T-cell (primary cell): ENCODE results near the gene LRRK1. TPM values are rescaled to one million over a fixed set of nuclear protein-coding genes. Genes with fewer than 3 reads are reported as not detected.

Experiments used
- ATAC-seq, 4 experiments: fragments of 200-7000 bp in 3 of 4; fragments of 150-1000 bp in 1 of 4; cut with Tn5 transposase; replicated peaks in 1 of 4; 1 replicate in 3 of 4; 2 replicates in 1 of 4; pipeline ENCODE4 v1.10.0; 2021; ENCODE audit warnings: moderate library complexity in 3 of 4, mild to moderate bottlenecking in 2 of 4, moderate number of reproducible peaks in 1 of 4
- CTCF ChIA-PET, 2 donors: fragments of 300-600 bp; sonication (Branson Sonifier 250); formaldehyde crosslinking; loops; one replicate each; lab custom pipeline; 2022; ENCODE audit warnings: antibody characterized with exemption in 2 of 2; lab: Charles Lee
- POLR2A ChIA-PET, 2 donors: fragments of 300-600 bp; sonication (Branson Sonifier 250); formaldehyde crosslinking; loops; one replicate each; lab custom pipeline; 2022; ENCODE audit warnings: antibody characterized with exemption in 2 of 2; lab: Charles Lee
- DNase-seq, 35 experiments: peaks; one replicate each; pipeline versions ENCODE4 v3.0.0 to v3.0.0-alpha.2; 2013 to 2023
- H3K27ac ChIP-seq: one replicate; pipeline ENCODE4 v1.5.1; 2013; ENCODE audit warnings: low read length
- H3K27me3 ChIP-seq, 2 experiments: replicated peaks in 1 of 2; 1 replicate in 1 of 2; 2 replicates in 1 of 2; pipeline versions ENCODE4 v1.6.1 to v1.7.0; 2013; ENCODE audit warnings: low read length in 1 of 2, mixed read lengths in 1 of 2; ENCODE audit not compliant: control insufficient read depth in 2 of 2, insufficient read depth in 2 of 2; ENCODE audit errors: extremely low read depth in 1 of 2
- H3K36me3 ChIP-seq, 2 donors: 1 replicate in 1 of 2; 2 replicates in 1 of 2; pipeline versions ENCODE4 v1.6.1 to v1.7.0; 2013; ENCODE audit warnings: low read length in 1 of 2; ENCODE audit not compliant: control insufficient read depth in 2 of 2, insufficient read depth in 1 of 2; ENCODE audit errors: extremely low read depth in 1 of 2
- H3K4me1 ChIP-seq, 2 experiments: 1 replicate in 1 of 2; 2 replicates in 1 of 2; pipeline versions ENCODE4 v1.6.1 to v1.7.0; 2013; ENCODE audit warnings: low read length in 2 of 2, mixed read lengths in 1 of 2; ENCODE audit not compliant: insufficient read depth in 2 of 2, control insufficient read depth in 1 of 2; ENCODE audit errors: extremely low read depth in 1 of 2
- H3K4me3 ChIP-seq, 2 donors: 1 replicate in 1 of 2; 2 replicates in 1 of 2; pipeline versions ENCODE4 v1.5.1 to v1.7.0; 2013; ENCODE audit warnings: mild to moderate bottlenecking in 2 of 2, low read length in 1 of 2, moderate library complexity in 1 of 2; ENCODE audit not compliant: control insufficient read depth in 1 of 2; ENCODE audit errors: extremely low read depth in 1 of 2
- H3K9me3 ChIP-seq: 2 replicates; pipeline ENCODE4 v1.7.0; 2013
- H3K27ac Mint-ChIP-seq, 2 donors: one replicate each; pipeline ENCODE4 v1.8.0; 2020 to 2021; ENCODE audit warnings: mild to moderate bottlenecking in 2 of 2, mixed read lengths in 2 of 2
- H3K27me3 Mint-ChIP-seq, 2 donors: one replicate each; pipeline ENCODE4 v1.8.0; 2021 to 2022; ENCODE audit warnings: mixed read lengths in 2 of 2
- H3K36me3 Mint-ChIP-seq: one replicate; pipeline ENCODE4 v1.8.0; 2021; ENCODE audit warnings: mixed read lengths
- H3K4me1 Mint-ChIP-seq, 3 donors: one replicate each; pipeline ENCODE4 v1.8.0; 2020 to 2022; ENCODE audit warnings: mixed read lengths in 3 of 3, mild to moderate bottlenecking in 1 of 3
- H3K4me3 Mint-ChIP-seq, 3 donors: one replicate each; pipeline ENCODE4 v1.8.0; 2020 to 2022; ENCODE audit warnings: mild to moderate bottlenecking in 3 of 3, mixed read lengths in 3 of 3, moderate library complexity in 3 of 3
- H3K9me3 Mint-ChIP-seq, 3 donors: one replicate each; pipeline ENCODE4 v1.8.0; 2020 to 2022; ENCODE audit warnings: mixed read lengths in 3 of 3
- WGBS: methylation state at CpG from one replicate; pipeline ENCODE4 v1.1.5; 2013; ENCODE audit warnings: missing lambda C conversion rate; ENCODE audit not compliant: insufficient coverage; 5-methylcytosine and 5-hydroxymethylcytosine counted together
- total RNA-seq, 35 experiments: library from RNA in 6 of 35; stranded (reverse) in 6 of 35; fragments of 120-200 nt in 1 of 35; gene quantifications; one replicate each; pipeline versions ENCODE4 v1.2.1 to v1.2.4 and lab custom pipeline; 2013 to 2026

The LRRK1 gene
- total RNA-seq, 5 donors from 2014 or later (not counting 1 experiment from before 2014, with no cell fraction given), result 1.1 to 2.0 (median 1.7) TPM

DNA sequence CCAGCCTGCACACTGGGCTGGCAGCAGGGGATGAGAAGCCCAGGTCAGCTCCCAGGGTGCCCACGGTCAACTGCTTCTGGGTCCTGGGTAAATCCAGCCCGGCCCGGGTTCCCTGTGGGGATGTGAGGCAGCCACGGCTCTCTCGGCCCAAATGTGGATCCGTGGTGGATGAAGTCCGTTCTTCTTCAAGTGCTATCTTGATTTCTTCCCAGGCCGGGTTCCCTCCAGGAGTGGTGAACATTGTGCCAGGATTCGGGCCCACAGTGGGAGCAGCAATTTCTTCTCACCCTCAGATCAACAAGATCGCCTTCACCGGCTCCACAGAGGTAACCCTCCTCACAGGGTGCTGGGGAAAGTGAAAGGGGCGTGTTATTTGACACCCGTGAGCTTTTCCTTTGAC, 23.4 kb upstream of the LRRK1 start:
- Mint-ChIP-seq H3K9me3 (no peaks in the 10 kb centered on the region), H3K4me1 (no peaks in the 10 kb centered on the region), H3K36me3 (no peaks in the 10 kb centered on the region), H3K27ac (no peak overlapping the region), H3K27me3 (peaks cover 51 to 61% of the 10 kb centered on the region in 2 donors), H3K4me3 (no peak overlapping the region)
- Histone ChIP-seq H3K36me3 (no peaks in the 10 kb centered on the region), H3K4me3 (no peak overlapping the region), H3K9me3 (no peaks in the 10 kb centered on the region), H3K27ac (no peak overlapping the region), H3K27me3 (peaks cover 0 to 55% of the 10 kb centered on the region in 2 experiments), H3K4me1 (no peaks in the 10 kb centered on the region)
- POLR2A ChIA-PET, result no interaction called here
- DNase-seq, result no peak
- CTCF ChIA-PET, result interaction anchor here in 1 of 2 donors (1.2 kb wide), 1 partner anchor 111 kb away, joined by 3 read pairs; no protein-coding TSS in a partner anchor
- no peak for ATAC-seq
- WGBS, result 92% methylated on average over 5 of the region's 13 CpGs

DNA sequence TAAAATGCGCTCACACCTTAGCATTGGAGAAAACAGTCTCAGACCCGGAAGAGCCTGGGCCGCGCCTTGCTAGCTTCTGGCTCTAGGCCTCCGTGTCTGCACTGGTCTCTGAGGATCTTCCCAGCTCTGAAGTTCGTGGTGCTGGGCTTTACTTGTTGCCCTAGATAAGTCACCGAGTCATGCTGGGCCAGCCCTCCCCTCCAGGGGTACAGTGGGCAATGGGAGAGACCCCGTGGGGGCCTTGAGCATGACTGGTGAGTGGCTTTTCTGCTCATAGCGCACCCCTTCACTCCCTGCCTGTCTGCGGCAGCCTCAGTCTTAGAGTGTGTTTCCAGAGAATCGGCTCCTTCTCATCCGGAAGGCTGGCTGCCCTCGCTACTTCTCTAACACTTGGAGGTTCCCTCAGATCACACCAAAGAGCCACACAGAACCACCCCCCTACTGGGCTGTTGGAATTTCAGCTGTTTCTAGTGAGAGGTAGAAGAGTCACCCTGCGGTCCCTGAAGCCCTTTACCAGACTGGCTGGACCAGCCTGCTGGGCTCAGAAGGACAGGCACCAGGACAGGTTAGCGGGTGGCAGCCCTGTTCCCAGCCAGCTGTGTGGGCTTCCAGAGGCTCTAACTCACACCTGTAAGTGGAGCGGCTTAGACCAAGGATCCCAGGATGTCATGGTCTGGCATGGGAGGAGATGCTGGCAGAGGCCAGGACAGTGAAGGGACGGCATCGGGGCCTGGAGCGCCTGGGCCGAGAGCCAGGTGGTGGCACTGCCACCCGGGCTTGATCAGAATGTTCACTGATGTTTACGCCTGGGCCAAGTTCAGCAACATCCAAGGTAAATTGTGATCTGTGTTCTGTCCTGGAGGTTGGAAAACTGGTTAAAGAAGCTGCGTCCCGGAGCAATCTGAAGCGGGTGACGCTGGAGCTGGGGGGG, 21.7 kb upstream of the LRRK1 start:
- Histone ChIP-seq H3K27me3 (peaks cover 0 to 46% of the 10 kb centered on the region in 2 experiments), H3K9me3 (no peaks in the 10 kb centered on the region), H3K4me1 (no peaks in the 10 kb centered on the region), H3K27ac (no peak overlapping the region), H3K4me3 (no peak overlapping the region), H3K36me3 (no peaks in the 10 kb centered on the region)
- Mint-ChIP-seq H3K27me3 (peaks cover 41 to 43% of the 10 kb centered on the region in 2 donors), H3K9me3 (no peaks in the 10 kb centered on the region), H3K27ac (no peak overlapping the region), H3K4me1 (peaks cover 0 to 3% (median 0%) of the 10 kb centered on the region in 3 donors), H3K4me3 (no peak overlapping the region), H3K36me3 (no peaks in the 10 kb centered on the region)
- DNase-seq (no peak), ATAC-seq (no peak)
- 81% methylated on average over 17 of the region's 26 CpGs for WGBS
- POLR2A ChIA-PET, result no interaction called here
- CTCF ChIA-PET, result interaction anchor here in 1 of 2 donors (0.6 kb wide), 1 partner anchor 24 kb away, joined by 3 read pairs; no protein-coding TSS in a partner anchor

DNA sequence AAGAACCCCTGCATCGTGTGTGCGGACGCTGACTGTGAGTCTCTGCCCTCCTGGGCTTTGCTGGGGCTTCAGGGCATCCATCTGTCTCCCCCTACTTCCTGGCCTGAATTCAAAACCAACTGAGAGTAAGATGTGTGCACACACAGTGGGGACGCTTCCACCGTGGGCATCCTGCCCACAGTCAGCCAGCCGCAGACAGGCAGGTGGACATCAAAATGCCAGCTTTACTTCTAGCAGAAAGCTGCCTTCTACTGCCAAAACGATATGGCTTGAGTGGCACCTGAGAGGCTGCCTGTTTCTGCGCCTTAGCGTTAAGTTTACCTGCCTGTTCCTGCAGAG, 21.0 kb upstream of the LRRK1 start:
- H3K27me3 ChIP-seq, result peaks cover 0 to 41% of the 10 kb centered on the region in 2 experiments
- POLR2A ChIA-PET, result no interaction called here
- H3K4me1 ChIP-seq, result no peaks in the 10 kb centered on the region
- DNase-seq (no peak), ATAC-seq (no peak)
- Mint-ChIP-seq H3K27me3 (peaks cover 37 to 41% of the 10 kb centered on the region in 2 donors), H3K4me1 (peaks cover 0 to 6% (median 0%) of the 10 kb centered on the region in 3 donors), H3K9me3 (no peaks in the 10 kb centered on the region), H3K4me3 (no peak overlapping the region), H3K36me3 (no peaks in the 10 kb centered on the region), H3K27ac (no peak overlapping the region)
- 78% methylated on average over 5 of the region's 9 CpGs for WGBS
- no peaks in the 10 kb centered on the region for H3K36me3 ChIP-seq
- H3K27ac ChIP-seq, result no peak overlapping the region
- H3K4me3 ChIP-seq, result no peak overlapping the region
- CTCF ChIA-PET, result interaction anchor here in 1 of 2 donors (0.6 kb wide), 1 partner anchor 23 kb away, joined by 3 read pairs; no protein-coding TSS in a partner anchor
- no peaks in the 10 kb centered on the region for H3K9me3 ChIP-seq

DNA sequence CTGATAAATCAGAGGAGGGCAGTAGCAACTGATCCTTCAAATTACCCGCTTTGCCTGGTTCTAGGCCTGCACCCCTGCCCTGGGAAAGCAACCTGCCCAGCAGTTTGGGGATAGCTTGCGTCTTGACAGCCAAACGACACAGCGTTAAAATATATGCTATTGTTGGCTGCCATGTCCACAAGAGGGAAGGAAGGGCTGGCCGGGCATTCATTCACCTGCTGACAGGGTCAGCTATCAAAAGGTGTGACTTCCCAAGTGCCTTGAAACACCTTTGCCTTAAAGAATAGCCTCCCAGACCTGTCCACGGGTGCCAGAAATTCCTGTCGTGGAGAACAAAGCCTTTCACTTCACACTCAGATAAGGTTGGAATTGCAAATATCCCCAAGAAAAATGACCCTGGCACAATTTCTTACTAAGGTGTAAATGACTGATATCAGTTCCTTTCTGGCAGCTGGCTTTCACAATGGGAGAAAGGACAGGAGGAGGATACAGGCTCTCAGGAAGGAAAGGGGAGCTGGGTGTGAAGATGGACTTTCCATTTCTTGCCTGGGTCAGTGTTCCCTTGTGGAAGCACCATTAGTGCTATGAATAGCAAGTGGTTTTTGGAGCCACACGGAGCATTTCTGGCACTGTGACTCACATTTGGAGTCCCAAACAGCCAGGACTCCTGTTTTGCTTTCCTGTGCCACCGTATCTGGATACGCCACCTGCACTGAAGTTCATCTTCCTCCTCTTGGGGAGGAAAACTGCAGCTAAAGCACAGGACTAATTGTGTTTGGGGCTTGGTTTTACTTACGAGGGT, 20.3 kb upstream of the LRRK1 start:
- WGBS, result 89% methylated on average over 6 of the region's 11 CpGs
- Mint-ChIP-seq H3K27me3 (peaks cover 32 to 37% of the 10 kb centered on the region in 2 donors), H3K4me3 (no peak overlapping the region), H3K27ac (no peak overlapping the region), H3K36me3 (no peaks in the 10 kb centered on the region), H3K9me3 (no peaks in the 10 kb centered on the region), H3K4me1 (peaks cover 0 to 6% (median 0%) of the 10 kb centered on the region in 3 donors)
- no peaks in the 10 kb centered on the region for H3K9me3 ChIP-seq
- ATAC-seq (no peak), DNase-seq (no peak)
- H3K4me3 ChIP-seq, result no peak overlapping the region
- no peaks in the 10 kb centered on the region for H3K36me3 ChIP-seq
- H3K4me1 ChIP-seq, result no peaks in the 10 kb centered on the region
- H3K27me3 ChIP-seq, result peaks cover 0 to 35% of the 10 kb centered on the region in 2 experiments
- POLR2A ChIA-PET, result no interaction called here
- CTCF ChIA-PET, result no interaction called here
- H3K27ac ChIP-seq, result no peak overlapping the region

DNA sequence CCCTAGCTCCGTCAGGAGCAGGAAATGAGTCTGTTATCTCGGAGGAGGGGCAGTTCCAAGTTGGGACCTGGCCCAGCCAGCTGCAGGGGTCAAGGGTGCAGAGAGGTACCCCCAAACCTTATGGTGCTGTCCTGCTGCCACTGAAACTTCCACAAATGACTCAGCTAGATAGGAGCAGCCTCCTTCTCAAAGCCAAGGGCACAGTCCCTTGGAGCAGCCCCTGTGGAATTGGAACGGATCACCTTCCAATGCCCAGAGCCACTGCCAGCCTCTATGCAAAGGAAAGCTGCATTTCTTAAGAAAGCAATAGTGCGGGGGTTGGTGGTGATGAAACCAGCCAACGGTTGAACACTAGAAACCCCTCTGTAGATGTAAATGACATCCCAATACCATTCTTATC, 19.6 kb upstream of the LRRK1 start:
- no peaks in the 10 kb centered on the region for H3K4me1 ChIP-seq
- no peak overlapping the region for H3K4me3 ChIP-seq
- Mint-ChIP-seq H3K27me3 (peaks cover 26 to 30% of the 10 kb centered on the region in 2 donors), H3K36me3 (no peaks in the 10 kb centered on the region), H3K4me3 (no peak overlapping the region), H3K4me1 (peaks cover 0 to 6% (median 0%) of the 10 kb centered on the region in 3 donors), H3K27ac (no peak overlapping the region), H3K9me3 (no peaks in the 10 kb centered on the region)
- no peak overlapping the region for H3K27ac ChIP-seq
- DNase-seq (no peak), ATAC-seq (no peak)
- H3K9me3 ChIP-seq, result no peaks in the 10 kb centered on the region
- ChIA-PET POLR2A (no interaction called here), CTCF (no interaction called here)
- H3K36me3 ChIP-seq, result no peaks in the 10 kb centered on the region
- 53% methylated on average over 2 of the region's 5 CpGs for WGBS
- peaks cover 0 to 29% of the 10 kb centered on the region in 2 experiments for H3K27me3 ChIP-seq

DNA sequence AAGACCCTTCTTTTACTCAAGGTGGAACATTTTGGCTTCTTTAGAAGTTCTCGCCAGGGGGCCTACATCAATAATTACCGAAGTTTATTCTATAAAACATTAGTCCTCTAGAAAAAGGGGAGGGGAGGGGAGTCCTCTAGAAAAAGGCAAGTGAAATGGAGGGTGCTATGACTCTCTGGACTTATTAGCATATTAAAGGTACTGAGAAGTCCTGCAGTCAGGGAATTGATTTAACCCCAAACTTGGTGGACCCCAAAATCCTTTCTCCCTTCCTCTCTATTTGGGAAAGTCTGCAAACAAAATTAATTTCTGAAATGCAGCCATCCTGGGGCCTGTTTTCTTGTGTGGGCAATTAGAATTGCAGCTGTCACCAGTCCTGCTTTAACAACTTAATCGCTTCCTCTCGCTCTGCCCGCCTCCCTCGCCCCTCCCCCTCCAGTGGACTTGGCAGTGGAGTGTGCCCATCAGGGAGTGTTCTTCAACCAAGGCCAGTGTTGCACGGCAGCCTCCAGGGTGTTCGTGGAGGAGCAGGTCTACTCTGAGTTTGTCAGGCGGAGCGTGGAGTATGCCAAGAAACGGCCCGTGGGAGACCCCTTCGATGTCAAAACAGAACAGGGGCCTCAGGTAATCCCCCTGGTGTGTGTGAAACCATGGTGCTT, 18.9 kb upstream of the LRRK1 start:
- H3K36me3 ChIP-seq, result no peaks in the 10 kb centered on the region
- no peaks in the 10 kb centered on the region for H3K9me3 Mint-ChIP-seq
- H3K27ac Mint-ChIP-seq, result no peak overlapping the region
- no peak overlapping the region for H3K27ac ChIP-seq
- H3K4me1 ChIP-seq, result no peaks in the 10 kb centered on the region
- H3K4me1 Mint-ChIP-seq, result peaks cover 0 to 6% (median 0%) of the 10 kb centered on the region in 3 donors
- no peak for ATAC-seq
- H3K36me3 Mint-ChIP-seq, result no peaks in the 10 kb centered on the region
- H3K27me3 Mint-ChIP-seq, result peaks cover 23 to 26% of the 10 kb centered on the region in 2 donors
- H3K9me3 ChIP-seq, result no peaks in the 10 kb centered on the region
- WGBS, result 90% methylated on average over 7 of the region's 13 CpGs
- H3K4me3 Mint-ChIP-seq, result no peak overlapping the region
- H3K27me3 ChIP-seq, result peaks cover 0 to 29% of the 10 kb centered on the region in 2 experiments
- DNase-seq, result no peak
- POLR2A ChIA-PET, result no interaction called here
- H3K4me3 ChIP-seq, result no peak overlapping the region
- CTCF ChIA-PET, result no interaction called here
